Epithelial cell of prostate (primary cell): Measurements from ENCODE around the gene NR0B2.
"Not testable (repeated sequence)": the region's sequence is repeated elsewhere in the genome, so short reads cannot be mapped to it uniquely, and the experiment has no call there.

Experiments used
- DNase-seq: peaks from one replicate; pipeline ENCODE4 v3.0.0-alpha.2; 2011; ENCODE audit warnings: low read depth, low spot score
- H3K27ac ChIP-seq: fragments of 450-650 bp; 2 replicates; pipeline ENCODE4 v1.5.1; 2017; ENCODE audit warnings: mild to moderate bottlenecking

Gene NR0B2

DNA sequence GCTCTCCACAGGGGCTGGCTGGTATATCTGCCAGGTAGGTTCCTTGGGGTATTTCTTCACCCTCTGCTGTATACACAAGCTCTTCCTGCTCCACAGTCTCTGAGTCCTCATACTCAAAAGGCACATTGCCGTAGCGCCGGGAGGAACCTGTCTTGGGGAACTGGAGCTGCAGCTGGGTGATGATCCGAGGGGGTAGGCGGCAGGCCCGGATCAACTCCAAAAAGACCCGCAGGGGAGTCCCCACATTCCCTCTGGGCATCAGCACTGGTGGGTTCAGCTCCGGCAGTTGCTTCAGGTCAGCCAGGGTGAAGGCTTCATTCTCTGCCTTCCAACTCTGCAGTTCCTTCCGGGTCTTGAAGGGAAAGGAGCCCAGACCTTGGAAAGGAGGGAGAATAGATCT, 16.4 kb downstream of the NR0B2 start:
- H3K27ac ChIP-seq = no peak overlapping the region
- no peak for DNase-seq

DNA sequence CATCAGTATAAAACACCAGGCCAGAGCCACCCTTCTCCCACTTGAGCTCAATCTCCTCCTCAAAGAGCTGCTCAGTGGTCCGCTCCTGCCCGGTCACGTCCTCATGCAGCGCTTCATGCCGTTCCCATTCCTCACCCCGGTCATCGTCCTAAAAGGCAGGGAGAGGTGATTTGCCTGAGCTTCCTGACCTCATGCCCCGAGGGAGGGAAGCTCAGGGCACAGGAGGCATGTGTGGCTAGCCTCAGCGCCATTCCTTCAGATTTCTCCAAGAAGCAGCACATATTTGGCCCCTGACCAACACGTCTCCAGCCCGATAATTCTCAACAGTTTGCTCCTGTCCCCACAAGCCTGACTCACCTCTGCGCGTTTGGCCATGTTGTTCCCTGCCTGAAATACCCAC, 19.5 kb downstream of the NR0B2 start:
- no peak for DNase-seq
- peak overlapping the region; percentile 81 for H3K27ac ChIP-seq

- no peak for DNase-seq
- H3K27ac ChIP-seq = peak overlapping the region; percentile 87
Observed at GRCh38 chr1:26890467-26890796, 23.3 kb downstream of the NR0B2 start.

DNA sequence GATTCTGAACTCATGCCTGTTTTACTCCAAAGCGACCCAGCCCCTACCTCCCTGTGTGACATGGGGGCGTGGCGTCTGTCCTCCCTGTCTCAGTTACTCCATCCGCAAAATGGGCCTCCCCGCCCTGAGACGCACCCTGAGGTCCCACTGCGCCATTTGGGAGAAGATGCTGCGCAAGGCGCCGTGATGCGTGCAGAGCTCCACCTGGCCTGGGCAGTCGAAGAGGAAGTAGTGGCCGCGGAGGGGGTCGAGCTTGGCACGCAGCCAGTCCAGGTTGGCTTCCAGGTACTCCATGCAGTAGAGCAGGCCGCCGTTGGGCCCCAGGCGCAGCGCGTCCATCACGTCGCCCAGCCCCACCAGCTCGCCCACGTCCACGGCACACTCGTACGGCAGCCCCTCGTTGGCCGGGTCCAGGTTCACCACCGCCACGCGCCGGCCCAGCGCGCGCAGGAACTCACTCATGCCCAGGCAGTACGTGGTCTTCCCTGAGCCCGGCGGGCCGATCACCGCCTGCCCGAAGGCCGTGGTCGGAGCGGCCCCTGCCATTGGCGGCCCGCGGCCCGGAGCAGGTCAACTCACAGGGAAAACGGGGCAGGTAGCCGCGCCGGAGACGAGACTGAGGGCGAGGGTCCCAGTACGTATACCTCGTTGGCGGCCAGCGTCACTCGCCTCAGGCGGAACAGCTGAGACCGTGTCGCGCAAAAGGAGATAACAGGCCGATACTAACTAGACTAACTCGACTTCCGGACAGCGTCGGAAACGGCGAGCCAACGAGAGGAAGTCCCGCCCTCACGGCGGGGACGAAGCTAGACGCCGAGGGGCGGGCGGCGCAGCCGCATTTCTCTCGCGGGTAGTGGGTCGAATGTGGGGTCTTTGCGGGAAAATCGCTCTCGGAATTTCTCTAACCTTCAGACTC, 24.0 kb downstream of the NR0B2 start, which contains the start of gene GPN2:
Gene GPN2, minus strand, starts transcription at position 733 of the 916 bp plus-strand sequence. Its CDS starts 187 bp downstream, at position 546.
- peak within 1 kb of the TSS; percentile 87 for H3K27ac ChIP-seq

DNA sequence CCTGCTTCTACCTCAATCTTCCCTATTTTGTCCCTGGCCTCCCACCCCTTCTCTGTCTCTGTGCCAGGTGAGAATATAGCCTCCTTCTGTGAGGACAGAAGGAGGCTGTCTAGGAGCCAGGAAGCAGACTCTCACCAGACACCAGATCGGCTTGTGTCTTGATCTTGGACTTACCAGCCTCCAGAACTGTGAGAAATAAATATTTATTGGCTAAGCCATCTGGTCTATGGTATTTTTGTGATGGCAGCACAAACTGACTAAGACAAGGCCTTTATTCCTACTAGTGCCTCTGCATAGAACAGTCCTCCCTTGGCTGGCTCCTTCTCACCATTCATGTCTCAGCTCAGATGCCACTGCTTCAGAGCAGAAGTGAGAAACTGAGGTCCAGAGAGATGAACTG, 25.5 kb downstream of the NR0B2 start:
- DNase-seq = no peak
- no peak overlapping the region for H3K27ac ChIP-seq

More for the DNA sequence above, 24.0 kb downstream of the NR0B2 start, which contains the start of gene GPN2:
- DNase-seq = no peak

GRCh38 chr1:26887125-26887524, 26.6 kb downstream of the NR0B2 start:
- H3K27ac ChIP-seq = no peak overlapping the region
- no peak for DNase-seq

GRCh38 chr1:26882696-26883463, 30.9 kb downstream of the NR0B2 start:
- H3K27ac ChIP-seq = no peak overlapping the region
- DNase-seq = no peak

DNA sequence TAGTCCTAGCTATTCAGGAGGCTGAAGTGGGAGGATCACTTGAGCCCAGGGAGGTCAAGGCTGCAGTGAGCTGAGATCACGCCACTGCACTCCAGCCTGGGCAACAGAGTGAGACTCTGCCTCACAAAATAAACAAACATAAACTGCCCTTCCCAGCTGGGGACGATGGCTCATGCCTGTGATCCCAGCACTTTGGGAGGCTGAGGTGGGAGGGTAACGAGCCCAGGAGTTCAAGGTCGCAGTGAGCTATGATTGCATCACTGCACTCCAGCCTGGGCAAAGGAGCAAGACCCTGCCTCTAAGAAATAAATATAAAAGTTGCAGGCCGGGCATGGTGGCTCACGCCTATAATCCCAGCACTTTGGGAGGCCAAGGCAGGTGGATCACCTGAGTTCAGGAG, 32.2 kb downstream of the NR0B2 start:
- DNase-seq, H3K27ac ChIP-seq: not testable (repeated sequence)

DNA sequence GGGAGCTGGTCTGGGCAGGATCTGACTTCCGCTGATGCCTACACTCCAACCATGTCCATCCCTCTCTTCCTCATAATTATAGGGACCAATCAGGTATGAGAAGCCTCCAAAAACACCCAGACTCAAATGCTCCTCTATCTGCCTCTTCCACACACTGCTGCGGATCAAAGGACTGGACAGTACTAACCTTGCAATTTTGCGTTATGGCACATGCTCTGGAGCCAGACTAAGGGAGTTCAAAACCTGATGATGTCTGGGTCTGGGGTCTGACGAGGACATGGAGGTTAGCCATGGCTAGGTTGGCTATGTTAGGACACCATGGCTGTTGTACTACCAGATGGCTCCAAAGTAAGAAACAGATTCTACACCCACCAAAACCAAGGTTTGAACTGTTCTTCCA, 34.0 kb downstream of the NR0B2 start:
- no peak overlapping the region for H3K27ac ChIP-seq
- no peak for DNase-seq

- DNase-seq = no peak
- H3K27ac ChIP-seq = peak overlapping the region; percentile 34
Observed at GRCh38 chr1:26877326-26877725, 36.4 kb downstream of the NR0B2 start.

DNA sequence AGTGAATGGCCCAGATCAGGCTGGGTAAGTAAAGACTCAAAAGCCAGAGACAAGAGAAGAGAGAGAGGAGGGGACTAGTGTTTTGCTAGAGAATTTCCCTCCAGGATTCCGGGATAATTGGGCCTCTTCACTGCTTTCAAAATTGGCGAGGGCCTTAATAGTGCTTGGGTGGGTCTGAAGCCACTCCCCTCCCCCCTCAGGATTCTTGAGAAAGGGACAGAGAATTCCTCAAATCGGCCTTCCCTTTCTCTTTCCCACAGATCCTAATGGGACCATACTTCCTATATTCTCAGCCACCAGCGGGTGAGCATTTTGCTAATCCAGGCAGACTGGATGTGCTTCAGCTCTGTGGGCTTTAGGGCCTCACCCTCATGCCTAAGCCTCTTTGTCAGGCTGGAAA, 38.9 kb downstream of the NR0B2 start:
- no peak overlapping the region for H3K27ac ChIP-seq
- no peak for DNase-seq

DNA sequence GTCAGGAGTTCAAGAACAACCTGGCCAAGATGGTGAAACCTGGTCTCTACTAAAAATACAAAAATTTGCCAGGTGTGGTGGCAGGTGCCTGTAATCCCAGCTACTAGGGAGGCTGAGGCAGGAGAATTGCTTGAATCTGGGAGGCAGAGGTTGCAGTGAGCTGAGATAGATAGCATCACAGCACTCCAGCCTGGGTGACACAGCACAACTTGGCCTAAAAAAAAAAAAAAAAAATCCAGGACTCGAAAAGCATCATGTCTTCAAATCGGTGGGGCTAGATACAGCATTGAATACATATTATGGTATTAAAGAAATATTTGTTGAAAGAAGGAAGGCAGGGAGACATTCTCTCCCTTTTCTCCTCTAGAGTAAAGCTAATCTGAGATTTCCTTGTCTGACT, 40.7 kb downstream of the NR0B2 start:
- not testable (repeated sequence) for DNase-seq
- peak overlapping the region; percentile 50 for H3K27ac ChIP-seq

DNA sequence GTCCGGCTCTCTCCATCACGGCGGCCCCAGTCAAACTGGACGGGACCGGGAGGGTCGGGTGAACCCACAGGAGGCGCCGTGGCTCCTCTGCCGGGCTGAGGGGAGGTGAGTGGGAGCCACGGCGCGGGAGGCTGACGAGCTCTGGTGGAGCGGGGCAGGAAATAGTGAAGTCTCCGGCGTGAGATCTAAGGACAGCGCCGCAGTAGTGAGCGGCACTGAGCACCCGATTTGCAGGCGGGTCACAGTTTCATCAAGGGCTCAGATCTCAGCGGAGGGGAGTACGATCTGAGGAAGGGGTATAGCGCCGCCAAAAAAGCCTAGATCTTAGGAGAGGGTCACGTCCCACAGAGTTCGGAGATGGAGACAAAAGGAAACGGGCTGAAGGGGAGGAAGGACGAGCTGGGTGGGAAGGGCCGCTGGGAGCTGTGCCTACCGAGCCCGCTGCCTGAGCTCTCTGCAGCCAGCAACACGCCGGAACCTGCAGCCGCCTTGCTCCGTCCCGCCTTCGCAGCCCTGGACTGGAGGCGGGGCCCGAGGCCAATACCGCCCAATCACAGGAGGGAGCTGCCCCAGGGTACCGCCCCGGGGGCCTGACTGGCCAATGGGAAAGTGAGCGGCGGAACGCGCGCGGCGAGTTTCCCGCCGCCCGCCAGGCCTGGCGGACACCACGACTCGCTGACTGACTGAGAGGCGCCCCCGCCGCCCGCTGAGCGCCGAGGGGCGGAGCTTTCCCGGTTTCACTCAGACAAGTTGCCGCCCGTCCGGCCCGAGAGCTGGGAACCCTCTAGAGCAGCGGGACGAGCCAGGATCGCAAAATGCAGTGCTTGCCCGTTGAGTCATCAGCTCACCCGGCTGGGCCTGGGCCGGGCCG, 48.9 kb downstream of the NR0B2 start:
- DNase-seq = peak; percentile 93
- peak overlapping the region; percentile 99 for H3K27ac ChIP-seq

DNA sequence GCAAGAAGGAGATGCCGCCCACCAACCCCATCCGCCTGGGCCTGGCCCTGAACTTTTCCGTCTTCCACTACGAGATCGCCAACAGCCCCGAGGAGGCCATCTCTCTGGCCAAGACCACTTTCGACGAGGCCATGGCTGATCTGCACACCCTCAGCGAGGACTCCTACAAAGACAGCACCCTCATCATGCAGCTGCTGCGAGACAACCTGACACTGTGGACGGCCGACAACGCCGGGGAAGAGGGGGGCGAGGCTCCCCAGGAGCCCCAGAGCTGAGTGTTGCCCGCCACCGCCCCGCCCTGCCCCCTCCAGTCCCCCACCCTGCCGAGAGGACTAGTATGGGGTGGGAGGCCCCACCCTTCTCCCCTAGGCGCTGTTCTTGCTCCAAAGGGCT, 50.1 kb downstream of the NR0B2 start:
- DNase-seq = no peak
- H3K27ac ChIP-seq = peak overlapping the region; percentile 99

GRCh38 chr1:26862781-26863684, 50.7 kb downstream of the NR0B2 start, which contains the start of gene SFN:
Gene SFN, plus strand, starts transcription at chr1:26863149. Its CDS starts 64 bp downstream, at chr1:26863213.
- peak; percentile 98 for DNase-seq
- H3K27ac ChIP-seq = peak within 1 kb of the TSS; percentile 99

GRCh38 chr1:26861889-26862378, 51.8 kb downstream of the NR0B2 start:
- peak overlapping the region; percentile 99 for H3K27ac ChIP-seq
- DNase-seq = no peak
